HL-60 (cell line): ENCODE measurements around the gene APEH.

Source experiments
- DNase-seq, 2 experiments: peaks; one replicate each; pipeline ENCODE4 v3.0.0-alpha.2; 2010 to 2020; ENCODE audit warnings: low read depth in 1 of 2, low spot score in 1 of 2
- H3K27ac ChIP-seq: fragments of 250-450 bp; sonication (Bioruptor Pico); replicated peaks from 2 replicates; pipeline ENCODE4 v1.5.1; 2020; ENCODE audit warnings: mild to moderate bottlenecking, moderate library complexity
- H3K27me3 ChIP-seq: fragments of 250-450 bp; sonication (Bioruptor Pico); 2 replicates; pipeline ENCODE4 v1.5.1; 2021; ENCODE audit warnings: mild to moderate bottlenecking, moderate library complexity; ENCODE audit not compliant: insufficient read depth, poor library complexity, severe bottlenecking
- H3K4me3 ChIP-seq: replicated peaks from 2 replicates; pipeline ENCODE4 v1.5.1; 2011; ENCODE audit warnings: mild to moderate bottlenecking, control low read depth, low read length; ENCODE audit not compliant: insufficient read depth
- CTCF ChIP-seq: IDR thresholded peaks from one replicate; pipeline ENCODE4 v1.5.1; 2011; ENCODE audit warnings: low read length, control low read depth, inconsistent platforms; ENCODE audit not compliant: insufficient read depth
- GABPA ChIP-seq: IDR thresholded peaks from 2 replicates; pipeline ENCODE4 v1.6.1; 2012; ENCODE audit warnings: low read depth
- POLR2AphosphoS5 ChIP-seq: IDR thresholded peaks from 2 replicates; pipeline ENCODE4 v1.6.1; 2012; ENCODE audit warnings: low read depth
- REST ChIP-seq: IDR thresholded peaks from 2 replicates; pipeline ENCODE4 v1.6.1; 2012; ENCODE audit warnings: low read depth; ENCODE audit not compliant: insufficient replicate concordance
- SPI1 ChIP-seq: IDR thresholded peaks from 2 replicates; pipeline ENCODE4 v1.6.1; 2012; ENCODE audit warnings: low read depth, mild to moderate bottlenecking, borderline replicate concordance

The APEH gene

GRCh38 chr3:49666592-49666991 lies 7.6 kb upstream of the APEH start:
- DNase-seq, result no peak
- TF ChIP-seq POLR2AphosphoS5, result no peak
- TF ChIP-seq SPI1, result no peak
- TF ChIP-seq GABPA, result no peak
- TF ChIP-seq CTCF, result no peak
- no peak for TF ChIP-seq REST
- Histone ChIP-seq H3K27ac (no peak overlapping the region), H3K27me3 (no peaks in the 10 kb centered on the region), H3K4me3 (no peak overlapping the region)

- TF ChIP-seq GABPA (no peak), REST (no peak), POLR2AphosphoS5 (no peak), SPI1 (no peak), CTCF (no peak)
- Histone ChIP-seq H3K27me3 (no peaks in the 10 kb centered on the region), H3K4me3 (no peak overlapping the region), H3K27ac (no peak overlapping the region)
- no peak for DNase-seq
Observed at GRCh38 chr3:49667701-49668413, 6.3 kb upstream of the APEH start.

GRCh38 chr3:49668414-49668797 lies 5.7 kb upstream of the APEH start:
- no peaks in the 10 kb centered on the region for H3K27me3 ChIP-seq
- DNase-seq, result no peak
- H3K27ac ChIP-seq, result no peak overlapping the region
- H3K4me3 ChIP-seq, result no peak overlapping the region
- no peak for TF ChIP-seq REST
- no peak for TF ChIP-seq SPI1
